Liver (tissue), 3 donors: Measurements from ENCODE around the gene TRAPPC2L.

Experiments used
- GABPA ChIP-seq, 2 donors: IDR thresholded peaks in 1 of 2; conservative IDR thresholded peaks in 1 of 2; 2 replicates each; pipeline ENCODE4 v1.6.1; 2016; ENCODE audit warnings: antibody characterized with exemption in 2 of 2, mild to moderate bottlenecking in 1 of 2, moderate library complexity in 1 of 2
- JUND ChIP-seq, 2 donors: IDR thresholded peaks; 2 replicates each; pipeline ENCODE4 v1.6.1; 2016; ENCODE audit warnings: antibody characterized with exemption in 2 of 2
- NR2F2 ChIP-seq: IDR thresholded peaks from 2 replicates; pipeline ENCODE4 v1.6.1; 2016; ENCODE audit warnings: antibody characterized with exemption
- RXRA ChIP-seq, 2 donors: IDR thresholded peaks; 2 replicates each; pipeline ENCODE4 v1.6.1; 2017 to 2018; ENCODE audit warnings: antibody characterized with exemption in 2 of 2, mild to moderate bottlenecking in 1 of 2
- SP1 ChIP-seq: IDR thresholded peaks from 2 replicates; pipeline ENCODE4 v1.6.1; 2018; ENCODE audit warnings: antibody characterized with exemption, mild to moderate bottlenecking
- TAF1 ChIP-seq: conservative IDR thresholded peaks from 2 replicates; pipeline ENCODE4 v1.6.1; 2016; ENCODE audit warnings: antibody characterized with exemption, mild to moderate bottlenecking
- TF ChIP-seq, protein P1 (sequence below): IDR thresholded peaks from 2 replicates; pipeline ENCODE4 v1.6.1; 2016; ENCODE audit warnings: antibody characterized with exemption
- TF ChIP-seq, protein P2 (sequence below): fragments of 150-350 bp; IDR thresholded peaks from 2 replicates; pipeline ENCODE4 v1.5.1; 2017; ENCODE audit warnings: improper control_type of control experiment, low read depth, low read length; ENCODE audit not compliant: missing input control
- TF ChIP-seq, protein P3 (sequence below): IDR thresholded peaks from 2 replicates; pipeline ENCODE4 v1.6.1; 2016; ENCODE audit warnings: antibody characterized with exemption
- donor health status: healthy.
- donor health status: healthy.

DNA sequence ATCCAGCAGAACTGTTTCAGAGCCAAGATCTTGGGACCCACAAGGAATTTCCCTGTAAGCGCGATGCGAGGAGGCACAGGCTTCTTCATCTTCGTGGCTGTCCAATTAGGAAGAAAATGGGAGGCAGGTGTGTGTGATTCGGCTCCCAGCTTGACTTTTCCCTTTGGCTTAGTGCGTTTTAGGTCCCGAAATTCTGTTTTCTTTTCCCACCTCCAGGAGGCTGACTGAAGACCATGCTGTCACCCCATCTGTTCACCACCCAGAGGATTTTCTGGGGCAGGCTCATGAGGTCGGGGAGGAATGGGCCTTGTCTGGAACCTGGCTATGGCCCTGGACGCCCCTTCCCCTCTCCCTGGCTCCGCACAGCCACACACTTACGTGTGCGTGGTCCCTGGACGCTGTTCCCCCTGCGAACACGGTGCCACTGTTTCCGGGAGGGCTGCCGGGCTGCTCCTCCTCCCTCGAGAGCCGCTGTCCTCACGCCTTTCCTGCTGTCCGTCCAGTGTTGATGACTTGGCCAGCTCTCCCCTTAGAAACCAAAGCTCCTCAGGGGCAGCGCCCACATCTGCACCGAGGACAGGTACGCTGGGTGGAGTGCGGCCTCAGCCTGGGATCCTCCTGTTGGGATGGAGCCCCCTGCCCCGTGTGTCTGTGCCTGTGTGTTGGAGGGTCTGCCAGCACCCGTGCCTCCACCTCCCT is 12.2 kb downstream of the TRAPPC2L start:
- TF ChIP-seq TAF1 (no peak), SP1 (no peak), GABPA (IDR thresholded peaks at IDR 0.05 in 1 of 2, conservative IDR thresholded peaks at IDR 0.05 in 1 of 2) (no peak), JUND (IDR thresholded peaks at IDR 0.05) (no peak), RXRA (IDR thresholded peaks at IDR 0.05) (no peak), NR2F2 (no peak)
- TF ChIP-seq, protein P1, sequence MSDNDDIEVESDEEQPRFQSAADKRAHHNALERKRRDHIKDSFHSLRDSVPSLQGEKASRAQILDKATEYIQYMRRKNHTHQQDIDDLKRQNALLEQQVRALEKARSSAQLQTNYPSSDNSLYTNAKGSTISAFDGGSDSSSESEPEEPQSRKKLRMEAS = no peak
- TF ChIP-seq, protein P2, sequence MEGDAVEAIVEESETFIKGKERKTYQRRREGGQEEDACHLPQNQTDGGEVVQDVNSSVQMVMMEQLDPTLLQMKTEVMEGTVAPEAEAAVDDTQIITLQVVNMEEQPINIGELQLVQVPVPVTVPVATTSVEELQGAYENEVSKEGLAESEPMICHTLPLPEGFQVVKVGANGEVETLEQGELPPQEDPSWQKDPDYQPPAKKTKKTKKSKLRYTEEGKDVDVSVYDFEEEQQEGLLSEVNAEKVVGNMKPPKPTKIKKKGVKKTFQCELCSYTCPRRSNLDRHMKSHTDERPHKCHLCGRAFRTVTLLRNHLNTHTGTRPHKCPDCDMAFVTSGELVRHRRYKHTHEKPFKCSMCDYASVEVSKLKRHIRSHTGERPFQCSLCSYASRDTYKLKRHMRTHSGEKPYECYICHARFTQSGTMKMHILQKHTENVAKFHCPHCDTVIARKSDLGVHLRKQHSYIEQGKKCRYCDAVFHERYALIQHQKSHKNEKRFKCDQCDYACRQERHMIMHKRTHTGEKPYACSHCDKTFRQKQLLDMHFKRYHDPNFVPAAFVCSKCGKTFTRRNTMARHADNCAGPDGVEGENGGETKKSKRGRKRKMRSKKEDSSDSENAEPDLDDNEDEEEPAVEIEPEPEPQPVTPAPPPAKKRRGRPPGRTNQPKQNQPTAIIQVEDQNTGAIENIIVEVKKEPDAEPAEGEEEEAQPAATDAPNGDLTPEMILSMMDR = no peak
- TF ChIP-seq, protein P3, sequence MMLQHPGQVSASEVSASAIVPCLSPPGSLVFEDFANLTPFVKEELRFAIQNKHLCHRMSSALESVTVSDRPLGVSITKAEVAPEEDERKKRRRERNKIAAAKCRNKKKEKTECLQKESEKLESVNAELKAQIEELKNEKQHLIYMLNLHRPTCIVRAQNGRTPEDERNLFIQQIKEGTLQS = no peak
